ENCODE data around the gene CLIP2. TPM values are rescaled to one million over a fixed set of nuclear protein-coding genes. Genes with fewer than 3 reads are reported as not detected.

CLIP2 gene
- total and polyA plus RNA-seq, 2 of the 4 experiments (the other 2 are of a cell fraction), result 18.1 to 20.7 TPM

- TF ChIP-seq FOS (IDR thresholded peaks at IDR 0.05; ENCODE audit: low read depth, low read length) (no peak), POLR2A (IDR thresholded peaks at IDR 0.05; ENCODE audit: low read depth, low read length) (no peak)
Observed at GRCh38 chr7:74294191-74294998, 5.2 kb downstream of the CLIP2 start (continued).

- Histone ChIP-seq H2AK5ac (ENCODE audit: low read depth, low read length) (no peak overlapping the region), H3K4me1 (ENCODE audit: control insufficient read depth, insufficient read depth, low read length) (peaks cover 13% of the 10 kb centered on the region), H3K4me3 (ENCODE audit: insufficient read depth, low read depth, low read length) (no peak overlapping the region), H3K36me3 (ENCODE audit: control insufficient read depth, insufficient read depth, low read length) (0 out of 2 replicates have a peak, but pooled peaks cover 3% of the 10 kb centered on the region), H4K20me1 (ENCODE audit: insufficient read depth, low read length) (peaks cover 96% of the 10 kb centered on the region), H3K79me1 (ENCODE audit: low read depth in 1 of 2, low read length in 2 of 2) (peaks cover 20 to 84% of the 10 kb centered on the region in 2 experiments), H4K5ac (ENCODE audit: low read depth, low read length) (no peak overlapping the region), H3K9me3 (ENCODE audit: control insufficient read depth, insufficient read depth, low read length) (no peaks in the 10 kb centered on the region), H3K14ac (replicated peaks; ENCODE audit: low read depth, low read length) (no peak overlapping the region), H3K23ac (ENCODE audit: low read depth, low read length) (no peak overlapping the region), H3K4me2 (ENCODE audit: low read depth, low read length) (no peak overlapping the region), H3K9ac (ENCODE audit: low read depth, low read length) (no peak overlapping the region), H2BK5ac (ENCODE audit: low read depth, low read length, poor library complexity, severe bottlenecking) (no peak overlapping the region), H3K27me3 (ENCODE audit: control insufficient read depth, insufficient read depth, low read length) (no peaks in the 10 kb centered on the region), H2AFZ (replicated peaks; ENCODE audit: low read length, poor library complexity) (no peak overlapping the region), H3K27ac (ENCODE audit: insufficient read depth, low read length) (no peak overlapping the region), H3K56ac (ENCODE audit: extremely low read depth, insufficient read depth, low read length) (no peak overlapping the region), H3K9me1 (ENCODE audit: insufficient read depth, low read length) (peaks cover 24% of the 10 kb centered on the region), H4K91ac (ENCODE audit: insufficient read depth, low read depth, low read length) (no peak overlapping the region), H3K18ac (ENCODE audit: low read depth, low read length) (no peak overlapping the region), H2BK20ac (ENCODE audit: low read depth, low read length) (no peak overlapping the region), H4K8ac (ENCODE audit: low read depth in 2 of 2, low read length in 2 of 2) (no peak overlapping the region), H3K4ac (ENCODE audit: low read depth, low read length) (no peak overlapping the region), H2BK120ac (ENCODE audit: low read depth, low read length) (no peak overlapping the region), H2BK15ac (ENCODE audit: low read depth, low read length) (no peak overlapping the region), H2AK9ac (replicated peaks; ENCODE audit: low read depth, low read length, poor library complexity) (no peak overlapping the region)
- in situ Hi-C loops (cut with MboI; ENCODE audit: low sequenced_read_pairs) (no loop called here), dilution Hi-C loops (cut with HindIII; ENCODE audit: low sequenced_read_pairs, unreplicated experiment) (no loop called here), intact Hi-C loops (cut with micrococcal nuclease) (no loop called here)
- TF ChIP-seq CEBPB (IDR thresholded peaks at IDR 0.05; ENCODE audit: low read depth, low read length) (no peak), MAZ (IDR thresholded peaks at IDR 0.05; ENCODE audit: borderline replicate concordance, low read depth, low read length) (no peak)
- ATAC-seq (ENCODE audit: low read depth), result no peak
- 94% methylated on average over 11 of the region's 15 CpGs; no CpG with 5 or more reads in 1 of the 2 experiments for WGBS, 2 experiments (ENCODE audit: extremely low coverage in 2 of 2, insufficient read length in 1 of 2)
- ChIA-PET POLR2A (ENCODE audit: unreplicated experiment) (no interaction called here), CTCF (interaction anchor here (0.7 kb wide), 1 partner anchor 108 kb away, joined by 6 read pairs; no protein-coding TSS in a partner anchor)
- DNase-seq, result no peak
- no TSS peak for BruUV-seq (replicated peaks)
Observed at GRCh38 chr7:74297516-74298233, 8.5 kb downstream of the CLIP2 start.
